Ectodermal cell (in vitro differentiated cells): Measurements from ENCODE around the gene FCRLB.
"Not testable (repeated sequence)": the region's sequence is repeated elsewhere in the genome, so short reads cannot be mapped to it uniquely, and the experiment has no call there.

ENCODE experiments used
- H3K27ac ChIP-seq: 2 replicates; pipeline ENCODE4 v1.7.0; 2013; ENCODE audit warnings: mild to moderate bottlenecking, low read depth, low read length; ENCODE audit not compliant: insufficient read depth, poor library complexity, severe bottlenecking
- H3K27me3 ChIP-seq: 2 replicates; pipeline ENCODE4 v1.7.0; 2013; ENCODE audit warnings: mild to moderate bottlenecking, low read length; ENCODE audit not compliant: insufficient read depth, control insufficient read depth, poor library complexity, severe bottlenecking
- H3K36me3 ChIP-seq: one replicate; pipeline ENCODE4 v1.7.0; 2013; ENCODE audit warnings: low read length; ENCODE audit not compliant: control insufficient read depth, insufficient read depth
- H3K4me1 ChIP-seq: one replicate; pipeline ENCODE4 v1.7.0; 2013; ENCODE audit warnings: low read length; ENCODE audit not compliant: control insufficient read depth, insufficient read depth
- H3K4me3 ChIP-seq: 2 replicates; pipeline ENCODE4 v1.7.0; 2013; ENCODE audit warnings: low read depth, low read length, control low read depth; ENCODE audit not compliant: insufficient read depth
- H3K9me3 ChIP-seq: 2 replicates; pipeline ENCODE4 v1.7.0; 2013; ENCODE audit warnings: mild to moderate bottlenecking, low read length, moderate library complexity; ENCODE audit not compliant: control insufficient read depth
- WGBS, 2 experiments: methylation state at CpG; one replicate each; pipeline ENCODE4 v1.1.7; 2013; ENCODE audit warnings: missing lambda C conversion rate in 2 of 2; 5-methylcytosine and 5-hydroxymethylcytosine counted together

The FCRLB gene

DNA sequence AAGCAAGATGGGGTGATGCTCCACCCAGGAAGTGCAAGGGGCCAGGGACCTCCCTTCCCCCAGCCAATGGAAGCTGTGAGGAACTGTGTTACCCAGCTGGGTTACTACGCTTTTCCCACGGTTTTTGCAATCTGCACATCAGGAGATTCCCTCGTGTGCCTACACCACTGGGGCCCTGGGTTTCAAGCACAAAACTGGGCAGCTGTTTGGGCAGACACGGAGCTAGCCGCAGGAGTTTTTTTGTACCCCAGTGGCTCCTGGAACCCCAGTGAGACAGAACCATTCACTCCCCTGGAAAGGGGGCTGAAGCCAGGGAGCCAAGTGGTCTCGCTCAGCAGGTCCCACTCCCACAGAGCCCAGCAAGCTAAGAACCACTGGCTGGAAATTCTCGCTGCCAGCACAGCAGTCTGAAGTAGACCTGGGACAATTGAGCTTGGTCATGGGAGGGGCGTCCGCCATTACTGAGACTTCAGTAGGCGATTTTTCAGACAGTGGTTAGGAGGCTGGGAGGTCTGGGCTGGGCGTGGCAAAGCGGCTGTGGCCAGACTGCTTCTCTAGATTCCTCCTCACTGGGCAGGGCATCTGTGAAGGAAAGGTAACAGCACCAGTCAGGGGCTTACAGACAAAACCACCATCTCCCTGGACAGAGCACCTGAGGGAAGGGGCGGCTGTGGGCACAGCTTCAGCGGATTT, 28.2 kb upstream of the FCRLB start:
- H3K9me3 ChIP-seq, H3K27ac ChIP-seq, H3K27me3 ChIP-seq, H3K4me1 ChIP-seq, H3K4me3 ChIP-seq, H3K36me3 ChIP-seq: not testable (repeated sequence)
- 89% methylated on average over 14 of the region's 14 CpGs for WGBS, 2 experiments

- not testable (repeated sequence) for H3K4me1 ChIP-seq, H3K27me3 ChIP-seq, H3K9me3 ChIP-seq, H3K36me3 ChIP-seq, H3K27ac ChIP-seq, H3K4me3 ChIP-seq
- WGBS, 2 experiments, result 82 to 89% methylated on average over 2 of the region's 2 CpGs
Measured at GRCh38 chr1:161698302-161698701, 23.0 kb upstream of the FCRLB start.

DNA sequence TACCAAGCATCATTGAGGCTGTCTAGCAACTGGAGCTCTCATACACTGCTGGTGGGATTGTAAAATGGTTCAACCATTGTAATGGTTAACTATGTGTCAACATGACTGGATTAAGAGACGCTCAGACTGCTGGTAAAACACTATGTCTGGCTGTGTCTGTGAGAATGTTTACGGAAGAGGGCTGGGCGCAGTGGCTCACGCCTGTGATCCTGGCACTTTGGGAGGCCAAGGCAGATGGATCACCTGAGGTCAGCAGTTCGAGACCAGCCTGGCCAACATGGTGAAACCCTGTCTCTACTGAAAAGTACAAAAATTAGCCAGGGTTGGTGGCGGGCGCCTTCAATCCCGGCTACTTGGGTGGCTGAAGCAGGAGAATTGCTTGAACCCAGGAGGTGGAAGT, 19.1 kb upstream of the FCRLB start:
- 86 to 88% methylated on average over 8 of the region's 8 CpGs for WGBS, 2 experiments
- H3K27ac ChIP-seq, result no peak overlapping the region
- no peaks in the 10 kb centered on the region for H3K9me3 ChIP-seq

GRCh38 chr1:161705537-161705936, 15.8 kb upstream of the FCRLB start:
- WGBS, 2 experiments, result 93 to 98% methylated on average over 4 of the region's 4 CpGs
- H3K4me1 ChIP-seq, result no peaks in the 10 kb centered on the region
- no peaks in the 10 kb centered on the region for H3K9me3 ChIP-seq
- no peak overlapping the region for H3K27ac ChIP-seq
- no peaks in the 10 kb centered on the region for H3K27me3 ChIP-seq
- no peak overlapping the region for H3K4me3 ChIP-seq
- H3K36me3 ChIP-seq, result no peaks in the 10 kb centered on the region

More for the DNA sequence above, 19.1 kb upstream of the FCRLB start:
- H3K4me1 ChIP-seq, result no peaks in the 10 kb centered on the region
- H3K4me3 ChIP-seq, result no peak overlapping the region
- no peaks in the 10 kb centered on the region for H3K36me3 ChIP-seq
- no peaks in the 10 kb centered on the region for H3K27me3 ChIP-seq

- 86 to 87% methylated on average over 3 of the region's 3 CpGs for WGBS, 2 experiments
- Histone ChIP-seq H3K9me3 (no peaks in the 10 kb centered on the region), H3K36me3 (no peaks in the 10 kb centered on the region), H3K4me1 (no peaks in the 10 kb centered on the region), H3K4me3 (no peak overlapping the region), H3K27me3 (no peaks in the 10 kb centered on the region), H3K27ac (no peak overlapping the region)
Measured at GRCh38 chr1:161706113-161706481, 15.2 kb upstream of the FCRLB start.

DNA sequence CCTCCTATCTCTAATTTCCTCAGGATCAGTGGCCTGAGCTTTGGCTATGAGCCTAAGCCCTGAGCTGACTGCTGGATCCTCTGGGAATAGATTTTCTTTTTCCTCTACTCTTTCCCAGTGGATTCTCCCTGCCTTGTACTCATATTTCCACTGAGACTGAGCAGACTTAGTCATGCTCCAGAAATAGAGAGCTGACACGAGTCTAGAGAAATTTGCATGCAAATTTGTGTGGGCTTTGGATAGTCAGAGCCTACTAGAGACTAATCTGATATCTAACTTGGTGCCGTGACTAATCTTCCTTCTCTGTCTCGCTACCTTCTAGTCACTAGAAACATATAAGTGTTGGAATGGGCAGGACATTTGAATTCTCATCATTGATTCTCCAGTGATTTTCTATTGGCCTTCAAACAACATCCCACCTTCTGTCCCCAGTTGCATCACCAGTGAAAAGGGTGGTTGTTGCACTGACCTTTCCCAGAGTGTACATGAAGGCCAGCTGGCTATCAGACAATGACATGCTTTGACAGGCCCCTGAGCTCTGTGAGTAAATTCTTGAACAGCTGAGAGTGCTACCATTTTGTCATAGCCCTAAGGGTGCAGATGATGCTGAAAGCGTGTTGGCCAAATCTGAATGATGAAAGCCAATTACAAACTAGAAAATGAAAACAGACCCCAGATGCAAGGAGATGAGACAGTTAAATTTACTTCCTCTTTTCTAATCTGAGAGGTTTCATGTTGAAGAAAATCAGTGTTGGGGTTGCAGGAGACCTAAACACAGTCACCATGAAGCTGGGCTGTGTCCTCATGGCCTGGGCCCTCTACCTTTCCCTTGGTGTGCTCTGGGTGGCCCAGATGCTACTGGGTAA, 14.6 kb upstream of the FCRLB start, which contains the start of gene FCRLA:
FCRLA (plus strand) TSS at position 748 of the 866 bp plus-strand sequence; CDS start at position 784, 36 bp downstream.
- Histone ChIP-seq H3K36me3 (no peaks in the 10 kb centered on the region), H3K27ac (no peak within 1 kb of the TSS), H3K27me3 (no peaks in the 10 kb centered on the region), H3K4me3 (no peak within 1 kb of the TSS), H3K9me3 (no peaks in the 10 kb centered on the region), H3K4me1 (no peaks in the 10 kb centered on the region)
- WGBS, 2 experiments, result 90 to 92% methylated on average over 4 of the region's 4 CpGs

DNA sequence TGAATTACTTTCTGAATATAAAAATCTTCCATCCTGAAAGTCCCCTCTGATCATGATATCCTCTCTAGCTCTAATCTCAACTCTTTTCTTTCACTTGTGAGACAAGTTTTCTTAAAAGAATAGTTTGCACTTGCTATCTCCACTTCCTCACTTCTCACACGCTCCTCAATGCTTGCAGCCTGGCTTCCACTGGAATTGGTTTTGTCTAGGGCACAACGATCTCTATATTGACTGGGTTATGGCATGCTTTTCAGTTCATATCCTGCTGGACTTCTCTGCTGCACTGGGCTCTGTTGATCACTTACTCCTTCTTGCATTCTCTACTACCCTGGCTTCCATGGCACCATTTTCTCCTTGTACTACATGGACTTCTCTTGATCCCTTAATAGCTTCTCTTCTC, 13.8 kb upstream of the FCRLB start:
- 89 to 100% methylated on average over 2 of the region's 2 CpGs for WGBS, 2 experiments
- no peak overlapping the region for H3K27ac ChIP-seq
- no peaks in the 10 kb centered on the region for H3K27me3 ChIP-seq
- H3K4me1 ChIP-seq, result no peaks in the 10 kb centered on the region
- no peak overlapping the region for H3K4me3 ChIP-seq
- no peaks in the 10 kb centered on the region for H3K36me3 ChIP-seq
- H3K9me3 ChIP-seq, result no peaks in the 10 kb centered on the region

DNA sequence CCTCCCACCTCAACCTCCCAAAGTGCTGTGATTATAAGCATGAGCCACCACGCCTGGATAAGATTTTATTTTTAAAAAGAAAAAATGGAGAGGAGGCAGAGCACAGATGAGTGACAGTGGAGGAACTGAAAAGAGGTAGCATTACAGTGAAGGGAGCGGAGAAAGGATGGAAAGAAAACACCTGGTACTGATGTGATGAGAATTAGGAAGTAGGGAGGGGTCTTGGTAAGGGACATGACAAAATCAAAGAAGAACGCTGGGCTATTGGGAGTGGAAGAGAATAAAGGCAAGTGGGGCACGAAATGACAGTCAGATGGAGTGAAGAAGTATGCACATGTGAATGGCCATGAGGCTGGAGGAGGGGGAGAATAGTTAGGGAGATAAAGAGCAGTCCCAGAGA, 12.0 kb upstream of the FCRLB start:
- Histone ChIP-seq H3K4me1 (no peaks in the 10 kb centered on the region), H3K27me3 (no peaks in the 10 kb centered on the region), H3K9me3 (no peaks in the 10 kb centered on the region), H3K4me3 (no peak overlapping the region), H3K27ac (no peak overlapping the region), H3K36me3 (no peaks in the 10 kb centered on the region)
- 85 to 87% methylated on average over 4 of the region's 4 CpGs for WGBS, 2 experiments

DNA sequence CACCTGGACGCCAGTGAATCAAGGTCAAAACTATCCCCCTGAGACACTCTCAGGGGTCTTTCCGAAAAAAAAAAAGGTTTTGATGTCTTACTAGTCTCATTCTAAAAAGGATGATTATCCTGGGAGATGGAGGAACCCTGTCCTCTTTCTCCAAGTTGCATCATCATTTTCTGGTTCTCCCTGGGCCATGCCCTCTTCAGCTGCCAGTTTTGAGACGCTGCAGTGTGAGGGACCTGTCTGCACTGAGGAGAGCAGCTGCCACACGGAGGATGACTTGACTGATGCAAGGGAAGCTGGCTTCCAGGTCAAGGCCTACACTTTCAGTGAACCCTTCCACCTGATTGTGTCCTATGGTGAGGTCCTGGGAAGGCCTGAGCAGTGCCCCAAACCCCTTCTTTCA, 10.8 kb upstream of the FCRLB start:
- 87 to 91% methylated on average over 4 of the region's 4 CpGs for WGBS, 2 experiments
- Histone ChIP-seq H3K27ac (no peak overlapping the region), H3K4me1 (no peaks in the 10 kb centered on the region)

GRCh38 chr1:161718559-161719324, 2.6 kb upstream of the FCRLB start:
- no peaks in the 10 kb centered on the region for H3K9me3 ChIP-seq
- H3K36me3 ChIP-seq, result no peaks in the 10 kb centered on the region
- H3K4me3 ChIP-seq, result no peak overlapping the region
- H3K27me3 ChIP-seq, result peaks cover 21% of the 10 kb centered on the region
- 91 to 92% methylated on average over 8 of the region's 8 CpGs for WGBS, 2 experiments
- no peak overlapping the region for H3K27ac ChIP-seq
- H3K4me1 ChIP-seq, result no peaks in the 10 kb centered on the region

More for the DNA sequence above, 10.8 kb upstream of the FCRLB start:
- Histone ChIP-seq H3K9me3 (no peaks in the 10 kb centered on the region), H3K27me3 (no peaks in the 10 kb centered on the region), H3K4me3 (no peak overlapping the region), H3K36me3 (no peaks in the 10 kb centered on the region)
